HFF-Myc (cell line): ENCODE results near the gene ARHGAP44.
"Not testable (repeated sequence)": the region's sequence is repeated elsewhere in the genome, so short reads cannot be mapped to it uniquely, and the experiment has no call there.

Experiments used
- DNase-seq: peaks from one replicate; pipeline ENCODE4 v3.0.0-alpha.2; 2011; ENCODE audit warnings: low read depth; ENCODE audit errors: extremely low read depth
- H3K4me3 ChIP-seq: replicated peaks from 2 replicates; pipeline ENCODE4 v1.5.1; 2011; ENCODE audit warnings: low read depth, mild to moderate bottlenecking, control low read depth, low read length
- TF ChIP-seq, protein P1 (sequence below): IDR thresholded peaks from 2 replicates; pipeline ENCODE4 v1.5.1; 2012; ENCODE audit warnings: mild to moderate bottlenecking, low read depth, low read length, control low read depth; ENCODE audit errors: missing control alignments

ARHGAP44 gene

DNA sequence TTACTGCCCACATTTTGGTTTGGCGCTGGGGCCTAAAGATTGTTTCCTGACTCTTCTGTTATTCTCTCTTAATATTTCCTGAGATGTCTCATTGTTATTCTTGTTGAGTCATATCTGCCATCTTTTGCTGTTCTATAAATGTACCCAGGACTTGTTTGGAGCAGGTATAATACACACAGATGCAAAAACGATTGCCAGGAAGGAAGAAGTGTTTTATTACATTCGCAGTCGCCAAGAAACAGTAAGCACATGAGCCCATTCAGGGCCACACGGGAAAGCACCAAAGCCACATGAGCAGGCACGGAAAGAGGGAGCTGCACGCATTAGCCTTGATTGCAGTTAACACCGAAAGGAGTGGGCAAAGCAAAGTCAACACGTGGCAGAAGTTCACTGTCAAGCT lies 70.2 kb downstream of the ARHGAP44 start:
- no peak for DNase-seq
- no peak overlapping the region for H3K4me3 ChIP-seq
- TF ChIP-seq, protein P1, sequence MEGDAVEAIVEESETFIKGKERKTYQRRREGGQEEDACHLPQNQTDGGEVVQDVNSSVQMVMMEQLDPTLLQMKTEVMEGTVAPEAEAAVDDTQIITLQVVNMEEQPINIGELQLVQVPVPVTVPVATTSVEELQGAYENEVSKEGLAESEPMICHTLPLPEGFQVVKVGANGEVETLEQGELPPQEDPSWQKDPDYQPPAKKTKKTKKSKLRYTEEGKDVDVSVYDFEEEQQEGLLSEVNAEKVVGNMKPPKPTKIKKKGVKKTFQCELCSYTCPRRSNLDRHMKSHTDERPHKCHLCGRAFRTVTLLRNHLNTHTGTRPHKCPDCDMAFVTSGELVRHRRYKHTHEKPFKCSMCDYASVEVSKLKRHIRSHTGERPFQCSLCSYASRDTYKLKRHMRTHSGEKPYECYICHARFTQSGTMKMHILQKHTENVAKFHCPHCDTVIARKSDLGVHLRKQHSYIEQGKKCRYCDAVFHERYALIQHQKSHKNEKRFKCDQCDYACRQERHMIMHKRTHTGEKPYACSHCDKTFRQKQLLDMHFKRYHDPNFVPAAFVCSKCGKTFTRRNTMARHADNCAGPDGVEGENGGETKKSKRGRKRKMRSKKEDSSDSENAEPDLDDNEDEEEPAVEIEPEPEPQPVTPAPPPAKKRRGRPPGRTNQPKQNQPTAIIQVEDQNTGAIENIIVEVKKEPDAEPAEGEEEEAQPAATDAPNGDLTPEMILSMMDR: no peak

- no peak overlapping the region for H3K4me3 ChIP-seq
- no peak for DNase-seq
- TF ChIP-seq, protein P1: no peak
These were observed 76.5 kb downstream of the ARHGAP44 start for GRCh38 chr17:12865769-12866168.

DNA sequence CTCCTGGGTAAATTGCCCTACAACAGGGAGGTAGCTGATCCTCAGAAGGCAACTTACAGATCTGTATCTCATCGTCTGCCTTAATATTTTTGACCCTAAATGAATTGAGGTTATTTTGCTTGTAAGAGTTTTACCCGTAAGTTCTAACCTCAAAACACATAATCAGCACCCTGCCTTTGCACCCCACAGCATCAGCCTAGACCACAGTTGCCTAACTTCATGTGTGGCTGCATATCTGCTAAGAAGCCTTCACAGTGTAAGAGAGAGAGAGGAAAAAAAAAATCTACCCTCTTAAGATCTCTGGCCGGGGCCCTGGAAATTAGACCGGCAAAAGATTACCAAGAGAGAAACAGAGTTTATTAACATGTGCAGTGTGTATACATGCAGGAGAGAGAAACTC lies 76.9 kb downstream of the ARHGAP44 start:
- no peak overlapping the region for H3K4me3 ChIP-seq

GRCh38 chr17:12867726-12868125 lies 78.4 kb downstream of the ARHGAP44 start:
- H3K4me3 ChIP-seq: no peak overlapping the region
- TF ChIP-seq, protein P1: no peak
- DNase-seq: no peak

More for the DNA sequence above, 76.9 kb downstream of the ARHGAP44 start:
- no peak for DNase-seq
- TF ChIP-seq, protein P1: no peak

DNA sequence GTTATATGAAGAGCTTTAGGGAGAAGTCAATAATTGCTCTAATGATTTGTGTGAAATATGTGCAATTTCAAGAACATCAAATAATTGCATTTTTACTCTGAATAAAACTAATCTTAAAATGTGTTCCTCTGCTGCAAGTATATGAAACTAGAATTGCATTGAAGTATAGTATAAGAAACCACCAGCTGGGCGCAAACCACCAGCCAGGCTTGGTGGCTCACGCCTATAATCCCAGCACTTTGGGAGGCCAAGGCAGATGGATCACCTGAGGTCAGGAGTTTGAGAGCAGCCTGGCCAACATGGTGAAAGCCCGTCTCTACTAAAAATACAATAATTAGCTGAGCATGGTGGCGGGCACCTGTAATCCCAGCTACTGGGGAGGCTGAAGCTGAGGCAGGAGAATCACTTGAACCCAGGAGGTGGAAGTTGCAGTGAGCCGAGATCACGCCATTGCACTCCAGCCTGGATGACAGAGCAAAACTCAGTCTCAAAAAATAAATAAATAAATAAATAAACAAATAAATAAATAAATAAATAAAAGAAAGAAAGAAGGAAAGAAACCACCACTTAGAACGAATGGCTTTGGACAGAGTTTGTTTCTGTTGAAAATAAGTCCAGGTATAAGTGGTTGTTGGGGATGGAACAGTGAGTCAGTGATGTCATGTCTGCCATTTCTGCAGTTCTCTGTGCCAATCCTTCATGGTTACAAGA lies 84.3 kb downstream of the ARHGAP44 start:
- not testable (repeated sequence) for H3K4me3 ChIP-seq, DNase-seq

DNA sequence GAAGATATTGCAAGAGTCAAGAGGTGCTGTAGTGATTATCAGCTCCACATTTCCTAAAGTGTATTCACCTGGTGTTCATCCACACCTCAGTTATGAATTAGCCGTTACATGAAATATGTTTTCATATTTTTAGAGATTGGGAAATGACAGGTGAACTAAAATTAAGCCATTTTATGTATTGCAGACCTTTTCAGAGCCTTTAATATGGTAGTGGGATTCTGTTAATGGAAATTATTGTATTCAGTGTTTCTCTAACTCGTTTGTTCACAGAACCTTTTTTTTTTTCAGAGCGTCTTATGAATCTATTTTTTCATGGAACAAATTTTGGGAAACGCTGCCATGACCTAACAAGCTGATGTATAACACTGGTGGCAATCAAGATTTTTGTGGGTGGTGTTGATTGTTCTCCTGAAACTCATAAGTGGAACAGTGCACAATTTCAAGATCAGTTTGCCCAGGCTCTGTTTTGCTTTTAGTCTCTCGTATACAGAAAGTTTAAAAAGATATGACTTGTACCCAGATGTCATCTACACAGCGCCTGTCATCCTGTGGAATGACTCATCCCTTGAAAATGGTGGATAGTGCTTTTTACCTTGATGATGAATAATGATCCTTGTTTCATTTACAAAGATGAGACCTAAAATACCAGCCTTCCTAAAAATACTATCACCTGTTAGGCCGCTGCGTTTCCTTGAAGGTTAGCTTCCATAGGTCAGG lies 88.8 kb downstream of the ARHGAP44 start:
- no peak for DNase-seq
- TF ChIP-seq, protein P1: no peak
- no peak overlapping the region for H3K4me3 ChIP-seq

GRCh38 chr17:12879096-12879495 lies 89.8 kb downstream of the ARHGAP44 start:
- not testable (repeated sequence) for DNase-seq, H3K4me3 ChIP-seq
